SU-DHL-6 (cell line): ENCODE data around the gene TREH.
"Not testable (repeated sequence)": the region's sequence is repeated elsewhere in the genome, so short reads cannot be mapped to it uniquely, and the experiment has no call there.

Experiments used
- CTCF ChIP-seq: fragments of 200-600 bp; sonication (generic); IDR thresholded peaks from one replicate; pipeline ENCODE4 v1.5.1; 2017; ENCODE audit warnings: antibody characterized with exemption, mild to moderate bottlenecking, low read length, moderate library complexity; ENCODE audit not compliant: insufficient read depth, poor library complexity, severe bottlenecking
- EZH2phosphoT487 ChIP-seq: fragments of 200-600 bp; sonication (generic), shearing (Covaris generic); conservative IDR thresholded peaks from 2 replicates; pipeline ENCODE4 v1.6.1; 2018; ENCODE audit warnings: mild to moderate bottlenecking, antibody characterized with exemption, low read length, moderate library complexity, mixed read lengths

- not testable (repeated sequence) for TF ChIP-seq CTCF, EZH2phosphoT487
Observed at GRCh38 chr11:118728112-118728511, 48.7 kb upstream of the TREH start.
